Glutamatergic neuron (in vitro differentiated cells): ENCODE measurements around the gene ALCAM. TPM values are rescaled to one million over a fixed set of nuclear protein-coding genes. Genes with fewer than 3 reads are reported as not detected.

ENCODE experiments used
- DNase-seq: peaks from one replicate; pipeline ENCODE4 v3.0.0; 2022
- H3K27ac Mint-ChIP-seq: one replicate; pipeline ENCODE4 v1.8.0; 2020; ENCODE audit warnings: mild to moderate bottlenecking, mixed read lengths, inconsistent platforms; ENCODE audit not compliant: unreplicated experiment
- H3K27me3 Mint-ChIP-seq: one replicate; pipeline ENCODE4 v1.8.0; 2020; ENCODE audit warnings: mild to moderate bottlenecking, moderate library complexity, mixed read lengths, inconsistent platforms; ENCODE audit not compliant: unreplicated experiment
- H3K36me3 Mint-ChIP-seq: one replicate; pipeline ENCODE4 v1.8.0; 2020; ENCODE audit warnings: mild to moderate bottlenecking, mixed read lengths, inconsistent platforms; ENCODE audit not compliant: unreplicated experiment
- H3K4me1 Mint-ChIP-seq: one replicate; pipeline ENCODE4 v1.8.0; 2020; ENCODE audit warnings: mild to moderate bottlenecking, low read depth, mixed read lengths, inconsistent platforms; ENCODE audit not compliant: unreplicated experiment
- H3K4me3 Mint-ChIP-seq: one replicate; pipeline ENCODE4 v1.8.0; 2020; ENCODE audit warnings: mild to moderate bottlenecking, mixed read lengths, inconsistent platforms; ENCODE audit not compliant: unreplicated experiment
- H3K9me3 Mint-ChIP-seq: one replicate; pipeline ENCODE4 v1.8.0; 2020; ENCODE audit warnings: mild to moderate bottlenecking, moderate library complexity, mixed read lengths, inconsistent platforms; ENCODE audit not compliant: unreplicated experiment
- total RNA-seq: library from RNA; stranded (reverse); fragmentation: NEBNext Ultra II Directional; extraction: Animal tissue kit (Norgen Biotek cat#: 25700); gene quantifications from one replicate; pipeline ENCODE4 v1.2.1, GENCODE V29; 2021; ENCODE audit not compliant: unreplicated experiment
- TF ChIP-seq, protein P1 (sequence below): fragments of 200-600 bp; sonication (generic); IDR thresholded peaks from one replicate; pipeline ENCODE4 v1.5.0; 2021; ENCODE audit not compliant: partially characterized antibody, unreplicated experiment

ALCAM gene
- total RNA-seq, 1 donor from 2014 or later, result 115 TPM

DNA sequence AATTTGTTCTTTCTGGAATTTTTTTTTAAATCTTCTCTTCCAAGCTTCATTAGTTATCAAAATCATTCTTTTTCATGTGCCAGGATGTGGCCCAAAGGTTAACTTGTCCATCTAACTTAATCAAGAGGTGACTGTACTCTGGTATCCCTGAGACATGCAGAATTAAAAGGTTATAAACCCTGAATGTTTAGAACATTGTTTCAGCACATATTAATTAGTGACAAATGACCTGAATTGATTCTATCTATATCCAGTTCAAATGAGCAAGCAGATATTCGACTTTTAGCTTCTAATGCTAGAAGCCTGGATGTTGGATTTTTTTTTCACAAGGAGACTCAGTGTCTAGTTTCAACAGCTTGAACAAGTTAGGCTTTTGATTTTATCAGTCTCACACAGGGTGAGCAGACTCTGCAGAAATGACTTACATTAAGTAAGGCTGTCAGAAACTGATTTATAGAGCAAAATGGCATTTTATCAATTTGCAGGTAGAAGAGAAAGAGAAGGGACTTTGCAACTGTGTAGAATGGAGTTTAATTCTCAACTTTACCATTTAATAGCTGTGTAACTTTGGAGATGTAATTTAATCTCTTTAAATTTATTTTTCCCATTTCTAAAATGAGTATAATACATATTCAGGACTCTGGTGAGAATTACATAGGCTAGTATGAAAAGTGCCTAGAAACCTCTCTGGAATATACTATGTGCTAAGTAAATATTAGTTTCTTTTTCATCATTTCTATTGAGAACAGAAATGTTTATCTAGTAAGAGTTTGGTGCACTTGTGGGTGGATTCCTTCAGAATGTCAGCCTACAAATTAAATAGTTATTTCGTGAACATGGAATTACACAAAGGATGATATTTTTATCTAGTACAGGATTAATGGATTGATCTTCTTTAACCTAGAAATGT lies 100.0 kb downstream of the ALCAM start:
- TF ChIP-seq, protein P1, sequence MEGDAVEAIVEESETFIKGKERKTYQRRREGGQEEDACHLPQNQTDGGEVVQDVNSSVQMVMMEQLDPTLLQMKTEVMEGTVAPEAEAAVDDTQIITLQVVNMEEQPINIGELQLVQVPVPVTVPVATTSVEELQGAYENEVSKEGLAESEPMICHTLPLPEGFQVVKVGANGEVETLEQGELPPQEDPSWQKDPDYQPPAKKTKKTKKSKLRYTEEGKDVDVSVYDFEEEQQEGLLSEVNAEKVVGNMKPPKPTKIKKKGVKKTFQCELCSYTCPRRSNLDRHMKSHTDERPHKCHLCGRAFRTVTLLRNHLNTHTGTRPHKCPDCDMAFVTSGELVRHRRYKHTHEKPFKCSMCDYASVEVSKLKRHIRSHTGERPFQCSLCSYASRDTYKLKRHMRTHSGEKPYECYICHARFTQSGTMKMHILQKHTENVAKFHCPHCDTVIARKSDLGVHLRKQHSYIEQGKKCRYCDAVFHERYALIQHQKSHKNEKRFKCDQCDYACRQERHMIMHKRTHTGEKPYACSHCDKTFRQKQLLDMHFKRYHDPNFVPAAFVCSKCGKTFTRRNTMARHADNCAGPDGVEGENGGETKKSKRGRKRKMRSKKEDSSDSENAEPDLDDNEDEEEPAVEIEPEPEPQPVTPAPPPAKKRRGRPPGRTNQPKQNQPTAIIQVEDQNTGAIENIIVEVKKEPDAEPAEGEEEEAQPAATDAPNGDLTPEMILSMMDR, result no peak
- Mint-ChIP-seq H3K4me1 (peaks cover 1% of the 10 kb centered on the region), H3K27me3 (no peaks in the 10 kb centered on the region), H3K36me3 (no peaks in the 10 kb centered on the region), H3K9me3 (no peaks in the 10 kb centered on the region), H3K4me3 (no peak overlapping the region), H3K27ac (no peak overlapping the region)
- DNase-seq, result no peak

DNA sequence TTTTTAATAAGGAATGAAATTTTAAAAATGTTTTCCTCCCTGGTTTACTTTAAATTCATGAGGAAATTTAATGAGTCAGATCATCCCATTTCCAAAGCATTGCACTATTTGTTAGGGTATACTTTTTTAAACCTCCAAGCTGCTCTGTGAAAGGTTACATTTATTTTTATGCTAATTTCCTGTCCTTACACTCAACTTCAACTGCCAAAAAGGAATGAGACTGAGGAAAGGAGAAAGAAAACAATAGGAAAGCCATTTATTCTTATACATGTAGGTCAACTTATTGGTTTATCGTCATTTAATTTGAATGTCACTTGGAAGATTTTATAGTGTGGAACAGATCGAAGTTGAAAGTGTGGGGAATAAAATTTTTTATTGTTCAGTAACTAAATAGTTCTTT lies 104.1 kb downstream of the ALCAM start:
- H3K9me3 Mint-ChIP-seq, result no peaks in the 10 kb centered on the region
- no peaks in the 10 kb centered on the region for H3K27me3 Mint-ChIP-seq
- no peak overlapping the region for H3K4me3 Mint-ChIP-seq
- no peak for DNase-seq
- TF ChIP-seq, protein P1, result no peak
- no peaks in the 10 kb centered on the region for H3K36me3 Mint-ChIP-seq
- H3K27ac Mint-ChIP-seq, result no peak overlapping the region
- H3K4me1 Mint-ChIP-seq, result peaks cover 1% of the 10 kb centered on the region

DNA sequence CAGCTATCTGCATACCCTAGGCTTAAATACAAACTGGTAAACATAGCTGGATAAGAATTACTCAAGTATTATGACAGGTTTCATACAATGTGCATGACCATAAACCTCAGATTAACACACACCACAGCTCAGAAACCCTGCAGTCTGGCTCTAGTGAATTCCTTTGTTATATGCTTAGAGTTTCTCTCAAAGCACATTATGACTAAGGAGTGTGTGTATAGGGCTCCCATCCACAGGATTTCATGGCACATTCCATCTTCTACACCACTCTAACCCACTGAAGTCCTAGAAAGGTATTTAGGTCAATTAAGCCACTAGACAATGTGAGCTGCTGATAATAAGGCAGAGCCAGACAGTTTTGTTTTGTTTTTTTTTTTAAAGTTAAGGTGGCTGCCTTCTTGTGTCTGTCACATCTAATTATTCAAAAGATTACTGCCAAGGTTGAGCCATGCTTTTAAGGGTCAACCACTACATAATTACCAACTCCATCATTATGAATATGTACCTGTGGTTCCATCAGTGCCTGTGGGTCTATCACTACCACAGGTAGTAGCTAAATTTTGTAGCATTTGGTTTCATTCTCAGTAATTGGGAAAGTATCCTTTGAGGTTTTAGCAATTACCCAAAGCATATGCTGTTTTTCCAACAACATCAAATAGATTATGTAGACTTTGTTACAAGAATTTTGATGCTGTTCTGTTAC lies 107.0 kb downstream of the ALCAM start:
- no peak for DNase-seq
- TF ChIP-seq, protein P1, result no peak
- H3K9me3 Mint-ChIP-seq, result peaks cover 2% of the 10 kb centered on the region
- H3K36me3 Mint-ChIP-seq, result peaks cover 9% of the 10 kb centered on the region
- no peak overlapping the region for H3K4me3 Mint-ChIP-seq
- H3K27me3 Mint-ChIP-seq, result no peaks in the 10 kb centered on the region
- H3K4me1 Mint-ChIP-seq, result no peaks in the 10 kb centered on the region
- no peak overlapping the region for H3K27ac Mint-ChIP-seq

DNA sequence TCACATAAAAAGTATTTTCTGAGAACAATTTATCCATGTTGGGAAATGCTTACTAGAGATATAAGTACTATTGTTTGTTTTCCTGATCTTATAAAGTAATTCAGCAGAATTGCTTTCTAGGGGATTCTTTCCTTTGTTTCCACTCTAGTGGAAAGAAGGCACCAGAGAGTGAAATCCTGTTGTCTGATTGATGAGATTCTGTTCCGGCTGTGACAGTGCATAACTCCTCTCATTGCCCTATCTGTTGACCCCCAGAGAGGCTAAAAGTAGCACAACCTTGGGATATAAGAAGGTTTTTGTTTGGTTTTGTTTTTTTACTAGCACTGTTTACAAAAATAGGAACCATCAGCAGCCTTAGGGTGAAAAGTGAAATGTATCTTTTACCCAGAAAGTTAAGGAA lies 114.1 kb downstream of the ALCAM start:
- Mint-ChIP-seq H3K4me3 (no peak overlapping the region), H3K27me3 (no peaks in the 10 kb centered on the region), H3K36me3 (peaks cover 9% of the 10 kb centered on the region), H3K9me3 (peaks cover 6% of the 10 kb centered on the region), H3K4me1 (peaks cover 4% of the 10 kb centered on the region), H3K27ac (no peak overlapping the region)
- TF ChIP-seq, protein P1, result no peak
- DNase-seq, result no peak

DNA sequence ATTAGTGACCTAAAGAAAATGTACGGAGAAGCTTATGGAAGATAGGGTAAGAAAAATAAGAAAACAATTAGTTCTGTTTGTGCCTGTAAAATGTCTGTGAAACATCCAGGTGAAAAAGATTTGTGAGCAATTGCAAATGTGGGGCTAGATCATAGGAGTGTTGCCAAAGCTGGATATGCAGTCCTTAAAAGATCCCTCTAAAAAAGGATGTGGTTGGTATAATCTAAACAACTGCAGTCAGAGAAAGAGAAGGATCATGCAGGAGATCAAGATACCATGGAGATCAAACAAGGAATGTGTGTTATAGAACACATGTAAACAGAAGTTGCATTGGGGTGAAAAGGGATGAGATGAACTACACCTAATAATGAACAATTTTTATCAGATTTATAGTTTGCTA lies 116.8 kb downstream of the ALCAM start:
- no peak for DNase-seq
- peaks cover 5% of the 10 kb centered on the region for H3K9me3 Mint-ChIP-seq

More for the DNA sequence above, 116.8 kb downstream of the ALCAM start:
- H3K4me3 Mint-ChIP-seq, result no peak overlapping the region
- no peak overlapping the region for H3K27ac Mint-ChIP-seq
- TF ChIP-seq, protein P1, result no peak
- no peaks in the 10 kb centered on the region for H3K36me3 Mint-ChIP-seq
- H3K4me1 Mint-ChIP-seq, result peaks cover 8% of the 10 kb centered on the region
- no peaks in the 10 kb centered on the region for H3K27me3 Mint-ChIP-seq
